Spinal cord (tissue), 10 donors: Measurements from ENCODE around the gene CELF5. TPM values are rescaled to one million over a fixed set of nuclear protein-coding genes. Genes with fewer than 3 reads are reported as not detected.
"Not testable (repeated sequence)": the region's sequence is repeated elsewhere in the genome, so short reads cannot be mapped to it uniquely, and the experiment has no call there.

Experiments
- DNase-seq, 6 donors: peaks; one replicate each; pipeline versions ENCODE4 v3.0.0 to v3.0.0-alpha.2; 2013 to 2015; ENCODE audit warnings: low spot score in 6 of 6, low read depth in 4 of 6
- H3K27ac ChIP-seq: one replicate; pipeline ENCODE4 v1.5.1; 2013; ENCODE audit warnings: low read depth, low read length, control low read depth
- H3K27me3 ChIP-seq: one replicate; pipeline ENCODE4 v1.6.1; 2013; ENCODE audit warnings: low read length; ENCODE audit not compliant: control insufficient read depth, insufficient read depth
- H3K36me3 ChIP-seq: one replicate; pipeline ENCODE4 v1.6.1; 2013; ENCODE audit warnings: low read length; ENCODE audit not compliant: control insufficient read depth, insufficient read depth
- H3K4me1 ChIP-seq: one replicate; pipeline ENCODE4 v1.6.1; 2013; ENCODE audit warnings: low read length; ENCODE audit not compliant: control insufficient read depth, insufficient read depth
- H3K4me3 ChIP-seq: one replicate; pipeline ENCODE4 v1.5.1; 2013; ENCODE audit warnings: low read depth, low read length, control low read depth
- H3K9me3 ChIP-seq: one replicate; pipeline ENCODE4 v1.6.1; 2013; ENCODE audit warnings: low read length; ENCODE audit not compliant: control insufficient read depth, insufficient read depth
- WGBS: methylation state at CpG from one replicate; pipeline ENCODE4 v1.1.5; 2013; ENCODE audit warnings: missing lambda C conversion rate; ENCODE audit not compliant: insufficient coverage; 5-methylcytosine and 5-hydroxymethylcytosine counted together
- polyA plus RNA-seq, 2 donors: library from polyadenylated mRNA; unstranded; fragments of 120-200 nt; gene quantifications; one replicate each; pipeline ENCODE4 v1.2.1, GENCODE V29; 2013; ENCODE audit not compliant: insufficient read length in 2 of 2
- total RNA-seq, 2 donors: library from RNA; depleted of rRNA in 1 of 2; stranded (reverse); fragments of 120-200 nt in 1 of 2; fragments of >200 nt in 1 of 2; gene quantifications; one replicate each; pipeline versions ENCODE4 v1.2.3 to v1.2.4, GENCODE V29; 2013 to 2014
- donor health status: healthy.

CELF5 gene
- total and polyA plus RNA-seq, 4 donors: 12.7 to 85.8 (median 50.4) TPM

DNA sequence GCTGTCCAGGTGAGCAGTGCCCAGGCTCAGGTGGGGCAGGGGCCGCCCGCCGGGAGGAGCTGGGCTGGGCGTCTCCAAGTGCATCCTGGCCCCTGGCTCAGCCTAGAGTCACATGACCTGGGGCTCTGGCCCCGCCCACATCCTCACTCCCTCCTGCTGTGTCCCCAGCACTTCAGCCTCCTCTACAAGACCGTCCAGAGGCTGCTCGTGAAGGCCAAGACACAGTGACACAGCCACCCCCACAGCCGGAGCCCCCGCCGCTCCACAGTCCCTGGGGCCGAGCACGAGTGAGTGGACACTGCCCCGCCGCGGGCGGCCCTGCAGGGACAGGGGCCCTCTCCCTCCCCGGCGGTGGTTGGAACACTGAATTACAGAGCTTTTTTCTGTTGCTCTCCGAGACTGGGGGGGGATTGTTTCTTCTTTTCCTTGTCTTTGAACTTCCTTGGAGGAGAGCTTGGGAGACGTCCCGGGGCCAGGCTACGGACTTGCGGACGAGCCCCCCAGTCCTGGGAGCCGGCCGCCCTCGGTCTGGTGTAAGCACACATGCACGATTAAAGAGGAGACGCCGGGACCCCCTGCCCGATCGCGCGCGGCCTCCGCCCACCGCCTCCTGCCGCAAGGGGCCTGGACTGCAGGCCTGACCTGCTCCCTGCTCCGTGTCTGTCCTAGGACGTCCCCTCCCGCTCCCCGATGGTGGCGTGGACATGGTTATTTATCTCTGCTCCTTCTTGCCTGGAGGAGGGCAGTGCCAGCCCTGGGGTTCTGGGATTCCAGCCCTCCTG is 16.8 kb upstream of the CELF5 start:
- no peaks in the 10 kb centered on the region for H3K27me3 ChIP-seq
- 84% methylated on average over 35 of the region's 43 CpGs for WGBS
- H3K4me1 ChIP-seq: no peaks in the 10 kb centered on the region
- H3K9me3 ChIP-seq: no peaks in the 10 kb centered on the region
- no peak for DNase-seq
- H3K27ac ChIP-seq: no peak overlapping the region
- peaks cover 78% of the 10 kb centered on the region for H3K36me3 ChIP-seq
- no peak overlapping the region for H3K4me3 ChIP-seq

DNA sequence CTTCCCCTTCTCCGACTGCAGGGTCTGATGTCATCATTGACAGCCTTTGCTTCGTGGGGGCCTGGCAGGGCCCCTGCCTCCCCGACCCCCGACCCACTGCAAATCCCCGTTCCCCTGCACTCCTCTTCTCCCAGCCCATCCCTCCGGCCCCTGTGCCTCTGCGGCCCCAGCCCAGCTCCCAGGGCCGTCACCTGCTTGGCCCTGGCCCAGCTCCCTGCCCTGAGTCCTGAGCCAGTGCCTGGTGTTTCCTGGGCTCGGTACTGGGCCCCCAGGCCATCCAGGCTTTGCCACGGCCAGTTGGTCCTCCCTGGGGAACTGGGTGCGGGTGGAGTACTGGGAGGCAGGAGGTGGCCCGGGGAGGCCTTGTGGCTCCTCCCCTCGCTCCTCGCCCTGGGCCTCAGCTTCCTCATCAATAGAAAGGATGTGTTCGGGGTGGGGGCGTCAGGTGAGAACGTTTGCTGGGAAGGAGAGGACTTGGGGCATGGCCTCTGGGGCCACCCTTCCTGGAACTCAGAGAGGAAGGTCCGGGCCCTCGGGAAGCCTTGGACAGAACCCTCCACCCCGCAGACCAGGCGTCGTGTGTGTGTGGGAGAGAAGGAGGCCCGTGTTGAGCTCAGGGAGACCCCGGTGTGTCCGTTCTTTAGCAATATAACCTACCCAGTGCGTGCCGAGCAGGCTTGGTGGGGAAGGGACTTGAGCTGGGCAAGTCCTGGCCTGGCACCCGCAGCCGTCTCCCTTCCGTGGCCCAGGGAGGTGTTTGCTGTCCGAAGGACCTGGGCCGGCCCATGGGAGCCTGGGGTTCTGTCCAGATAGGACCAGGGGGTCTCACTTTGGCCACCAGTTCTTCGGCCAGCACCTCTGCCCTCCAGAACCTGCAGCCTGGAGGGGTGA is 15.9 kb upstream of the CELF5 start:
- no peaks in the 10 kb centered on the region for H3K4me1 ChIP-seq
- 90% methylated on average over 19 of the region's 33 CpGs for WGBS
- H3K27me3 ChIP-seq: no peaks in the 10 kb centered on the region
- DNase-seq: no peak
- peaks cover 70% of the 10 kb centered on the region for H3K36me3 ChIP-seq
- no peak overlapping the region for H3K27ac ChIP-seq
- no peak overlapping the region for H3K4me3 ChIP-seq
- no peaks in the 10 kb centered on the region for H3K9me3 ChIP-seq

DNA sequence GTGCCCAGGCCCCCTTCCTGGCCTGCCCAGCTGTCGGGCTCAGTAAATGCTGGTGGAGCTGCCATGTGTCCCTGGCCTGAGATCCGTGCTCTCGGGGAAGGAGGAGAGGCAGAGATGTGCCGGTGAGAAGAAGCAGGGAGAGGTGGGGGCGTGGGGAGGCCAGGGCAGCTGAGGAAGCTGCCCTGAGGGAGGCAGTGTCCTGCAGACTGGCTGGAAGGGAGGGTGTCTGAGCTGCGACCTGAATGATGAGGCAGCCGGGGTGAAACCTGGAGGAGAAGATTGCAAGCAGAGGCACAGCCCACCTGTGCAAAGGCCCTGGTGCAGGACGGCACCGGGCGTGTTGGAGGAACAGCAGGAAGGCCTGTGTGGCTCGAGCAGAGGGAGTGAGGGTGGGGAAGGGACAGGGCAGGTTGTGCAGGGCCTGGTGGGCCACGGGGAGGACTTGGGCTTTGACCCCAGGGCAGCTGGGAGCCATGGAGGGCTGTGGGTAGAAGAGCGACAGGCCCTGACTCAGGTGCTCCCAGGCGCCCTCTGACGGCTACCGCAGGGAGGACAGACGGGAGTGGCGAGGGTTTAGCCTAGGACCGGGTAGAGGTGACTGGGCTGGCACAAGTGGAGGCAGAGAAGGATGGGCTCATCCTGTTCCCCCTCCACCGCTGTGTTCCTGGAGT is 14.0 kb upstream of the CELF5 start:
- no peak overlapping the region for H3K27ac ChIP-seq
- no peaks in the 10 kb centered on the region for H3K27me3 ChIP-seq
- no peaks in the 10 kb centered on the region for H3K4me1 ChIP-seq
- no peaks in the 10 kb centered on the region for H3K9me3 ChIP-seq
- H3K36me3 ChIP-seq: peaks cover 58% of the 10 kb centered on the region
- H3K4me3 ChIP-seq: no peak overlapping the region
- WGBS: 57% methylated on average over 18 of the region's 20 CpGs
- peak in 2 of 6 donors; percentile 20 to 22 for DNase-seq

DNA sequence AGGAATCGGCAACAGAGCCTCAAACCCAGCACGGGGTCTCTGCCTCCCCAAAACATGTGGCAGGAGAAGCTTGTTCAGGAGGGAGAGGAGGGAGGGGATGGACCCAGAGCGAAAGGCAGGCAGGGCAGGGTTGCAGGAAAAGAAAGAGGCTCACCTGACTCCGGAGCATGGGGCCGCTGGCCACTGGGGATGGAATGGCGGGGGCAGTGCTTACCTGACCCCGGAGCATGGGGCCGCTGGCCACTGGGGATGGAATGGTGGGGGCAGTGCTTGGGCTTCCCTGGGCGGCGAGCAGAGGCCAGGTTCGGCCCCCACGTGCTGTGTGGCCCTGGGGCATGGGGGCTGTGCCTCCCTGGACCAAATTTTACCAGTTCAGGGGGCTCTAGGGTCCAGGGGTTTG is 13.3 kb upstream of the CELF5 start:
- H3K4me3 ChIP-seq: no peak overlapping the region
- no peak overlapping the region for H3K27ac ChIP-seq
- H3K9me3 ChIP-seq: no peaks in the 10 kb centered on the region
- H3K4me1 ChIP-seq: no peaks in the 10 kb centered on the region
- H3K36me3 ChIP-seq: peaks cover 52% of the 10 kb centered on the region
- 67% methylated on average over 11 of the region's 12 CpGs for WGBS
- no peak for DNase-seq
- H3K27me3 ChIP-seq: no peaks in the 10 kb centered on the region

DNA sequence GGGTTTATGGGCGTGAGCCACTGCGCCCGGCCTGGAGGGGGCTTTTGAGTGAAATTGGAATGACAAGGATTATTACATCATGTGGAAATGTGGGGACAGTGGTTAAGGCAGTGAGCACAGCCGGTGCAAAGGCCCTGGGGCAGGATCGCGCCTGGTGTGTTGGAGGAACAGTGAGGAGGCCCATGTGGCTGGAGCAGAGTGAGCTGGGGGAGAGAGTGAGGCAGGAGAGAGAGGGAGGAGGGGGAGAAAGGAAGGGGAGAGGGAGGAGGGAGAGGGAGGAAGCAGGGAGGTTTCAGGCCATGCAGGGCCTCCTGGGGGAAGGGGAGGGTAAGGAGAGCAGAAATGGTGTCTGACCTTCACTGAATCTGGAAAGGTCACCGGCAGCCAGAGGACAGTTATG is 11.3 kb upstream of the CELF5 start:
- Histone ChIP-seq H3K27me3 (no peaks in the 10 kb centered on the region), H3K9me3 (no peaks in the 10 kb centered on the region), H3K4me1 (no peaks in the 10 kb centered on the region), H3K36me3 (peaks cover 32% of the 10 kb centered on the region), H3K4me3 (no peak overlapping the region), H3K27ac (no peak overlapping the region)
- 89% methylated on average over 7 of the region's 7 CpGs for WGBS
- DNase-seq: no peak

DNA sequence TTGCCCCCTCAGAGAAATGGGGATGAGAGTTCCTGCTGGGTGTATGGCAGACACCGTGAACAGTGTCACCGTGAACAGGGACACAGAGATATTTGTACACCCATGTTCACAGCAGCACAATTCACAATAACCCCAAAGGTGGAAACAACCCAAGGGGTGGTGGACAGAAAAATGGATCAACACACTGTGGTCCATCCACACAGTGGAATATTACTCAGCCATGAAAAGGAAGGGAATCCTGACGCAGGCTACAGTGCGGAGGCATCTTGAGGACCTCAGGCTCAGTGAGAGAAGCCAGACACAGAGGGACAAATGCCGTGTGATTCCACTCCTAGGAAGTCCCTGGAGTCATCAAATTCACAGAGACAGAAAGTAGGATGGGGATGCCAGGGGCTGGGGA is 7.6 kb upstream of the CELF5 start:
- H3K4me3 ChIP-seq: no peak overlapping the region
- no peaks in the 10 kb centered on the region for H3K4me1 ChIP-seq
- peaks cover 10% of the 10 kb centered on the region for H3K36me3 ChIP-seq
- DNase-seq: no peak
- no peaks in the 10 kb centered on the region for H3K27me3 ChIP-seq
- WGBS: 50% methylated on average over 2 of the region's 5 CpGs
- no peak overlapping the region for H3K27ac ChIP-seq
- H3K9me3 ChIP-seq: no peaks in the 10 kb centered on the region

DNA sequence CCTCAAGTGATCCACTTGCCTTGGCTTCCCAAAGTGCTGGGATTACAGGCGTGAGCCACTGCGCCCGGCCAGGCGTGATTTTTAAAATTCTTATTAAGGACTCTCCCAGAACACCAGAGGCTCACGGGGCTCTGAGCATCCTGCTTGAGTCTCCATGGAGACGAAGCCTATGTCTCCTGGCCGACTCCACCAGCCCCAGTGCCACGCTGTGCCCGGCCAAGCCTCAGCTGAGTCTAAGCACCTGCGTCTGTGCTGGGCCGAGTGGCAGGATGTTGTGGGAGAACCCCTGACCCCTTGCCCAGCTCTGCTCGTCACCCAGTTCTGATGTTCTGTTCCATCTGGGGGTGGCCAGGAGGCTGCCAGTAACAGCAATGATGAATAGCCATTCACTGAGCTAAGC is 3.9 kb upstream of the CELF5 start:
- Histone ChIP-seq H3K27me3 (no peaks in the 10 kb centered on the region), H3K36me3 (no peaks in the 10 kb centered on the region), H3K9me3 (no peaks in the 10 kb centered on the region), H3K27ac (no peak overlapping the region), H3K4me1 (peaks cover 4% of the 10 kb centered on the region), H3K4me3 (no peak overlapping the region)
- 55% methylated on average over 11 of the region's 12 CpGs for WGBS
- DNase-seq: no peak

DNA sequence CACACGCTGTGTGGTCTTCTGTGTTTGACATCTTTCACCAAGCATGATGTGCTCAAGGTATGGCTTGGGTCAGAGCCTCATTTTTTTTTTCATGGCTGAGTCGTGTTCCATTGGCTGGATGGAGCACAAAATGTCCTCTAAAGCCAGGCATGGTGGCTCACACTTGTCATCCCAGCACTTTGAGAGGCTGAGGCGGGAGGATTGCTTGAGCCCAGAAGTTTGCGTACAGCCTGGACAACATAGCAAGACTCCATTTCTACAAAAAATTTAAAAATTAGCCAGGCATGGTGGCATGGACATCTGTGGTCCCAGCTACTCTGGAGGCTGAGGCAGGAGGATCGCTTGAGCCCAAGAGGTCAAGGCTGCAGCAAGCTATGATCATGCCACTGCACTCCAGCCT is 2.9 kb upstream of the CELF5 start:
- H3K4me3 ChIP-seq, H3K36me3 ChIP-seq, H3K9me3 ChIP-seq, DNase-seq, H3K27ac ChIP-seq, H3K27me3 ChIP-seq: not testable (repeated sequence)
- H3K4me1 ChIP-seq: peaks cover 12% of the 10 kb centered on the region
- WGBS: 61% methylated on average over 4 of the region's 5 CpGs

DNA sequence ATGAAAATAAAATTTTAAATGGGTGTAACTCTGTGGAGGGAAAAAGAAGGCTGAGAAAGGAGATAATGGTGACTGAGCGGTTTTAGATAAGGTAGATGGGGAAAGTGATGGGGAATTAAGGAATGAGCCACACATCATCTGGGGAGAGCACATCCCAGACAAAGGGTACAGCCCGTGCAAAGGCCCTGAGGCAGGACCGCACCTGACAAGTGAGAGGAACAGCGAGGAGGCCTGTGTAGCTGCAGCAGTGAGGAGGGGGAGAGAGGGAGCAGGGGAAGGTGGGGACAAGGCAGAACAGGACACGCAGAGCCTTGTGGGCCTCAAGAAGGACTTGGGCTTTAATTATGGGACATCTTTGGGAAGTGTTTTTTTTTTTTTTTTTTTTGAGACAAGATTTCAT is 1.8 kb upstream of the CELF5 start:
- Histone ChIP-seq H3K36me3 (no peaks in the 10 kb centered on the region), H3K27me3 (no peaks in the 10 kb centered on the region), H3K4me3 (no peak overlapping the region), H3K9me3 (no peaks in the 10 kb centered on the region), H3K4me1 (peaks cover 24% of the 10 kb centered on the region), H3K27ac (no peak overlapping the region)
- no peak for DNase-seq
- WGBS: 96% methylated on average over 5 of the region's 5 CpGs
